ENCODE results near the gene OR10G3. TPM values are rescaled to one million over a fixed set of nuclear protein-coding genes. Genes with fewer than 3 reads are reported as not detected.
A peak's percentile ranks its signal among the peaks of the same experiment; 100 is the strongest.
"Not testable (repeated sequence)": the region's sequence is repeated elsewhere in the genome, so short reads cannot be mapped to it uniquely, and the experiment has no call there.

Gene OR10G3, protein sequence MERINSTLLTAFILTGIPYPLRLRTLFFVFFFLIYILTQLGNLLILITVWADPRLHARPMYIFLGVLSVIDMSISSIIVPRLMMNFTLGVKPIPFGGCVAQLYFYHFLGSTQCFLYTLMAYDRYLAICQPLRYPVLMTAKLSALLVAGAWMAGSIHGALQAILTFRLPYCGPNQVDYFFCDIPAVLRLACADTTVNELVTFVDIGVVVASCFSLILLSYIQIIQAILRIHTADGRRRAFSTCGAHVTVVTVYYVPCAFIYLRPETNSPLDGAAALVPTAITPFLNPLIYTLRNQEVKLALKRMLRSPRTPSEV
- total RNA-seq = not detected in 2 replicates

GRCh38 chr14:21579976-21580375, at the start of gene OR10G3:
TSS of gene OR10G3 (minus strand) at chr14:21580076. CDS start at chr14:21570744, 9,332 bp downstream.
- no peak for DNase-seq (ENCODE audit: low read depth in 2 of 2)

DNA sequence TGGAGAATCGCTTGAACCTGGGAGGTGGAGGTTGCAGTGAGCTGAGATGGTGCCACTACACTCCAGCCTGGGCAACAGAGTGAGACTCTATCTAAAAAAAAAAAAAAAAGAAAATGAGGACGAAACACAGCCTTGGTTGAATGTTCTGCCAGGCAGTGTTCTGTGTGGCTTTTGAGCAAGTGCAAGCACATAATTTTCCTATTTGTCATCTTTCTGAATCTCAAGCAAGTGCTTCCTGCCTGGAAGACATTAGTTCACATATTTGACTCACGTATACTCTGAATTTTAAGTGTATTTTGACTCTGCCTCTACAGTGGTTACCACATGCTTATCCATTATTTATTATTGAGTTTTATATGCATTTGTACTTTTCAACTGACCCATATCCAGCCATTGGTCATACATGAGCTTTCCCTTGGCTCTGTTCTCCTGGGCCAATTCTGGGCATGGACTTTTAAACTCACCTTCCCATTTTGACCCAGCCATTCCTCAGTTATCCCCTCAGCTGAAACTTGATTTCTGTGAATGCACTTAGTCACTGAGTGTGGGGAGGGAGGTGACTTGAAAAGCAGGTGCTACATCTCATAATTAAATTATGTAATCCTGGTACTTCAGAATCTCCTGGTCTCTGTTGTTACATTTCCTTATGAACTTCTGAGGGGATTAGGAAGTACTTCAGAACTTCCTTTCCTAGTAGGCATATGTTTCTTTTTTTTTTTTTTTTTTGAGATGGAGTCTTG, 46.8 kb upstream of the OR10G3 start:
- DNase-seq (ENCODE audit: low read depth in 2 of 2) = peak in 1 of 2 donors; percentile 27

GRCh38 chr14:21617614-21618013, 37.7 kb upstream of the OR10G3 start:
- no peak for DNase-seq (ENCODE audit: low read depth in 2 of 2)

DNA sequence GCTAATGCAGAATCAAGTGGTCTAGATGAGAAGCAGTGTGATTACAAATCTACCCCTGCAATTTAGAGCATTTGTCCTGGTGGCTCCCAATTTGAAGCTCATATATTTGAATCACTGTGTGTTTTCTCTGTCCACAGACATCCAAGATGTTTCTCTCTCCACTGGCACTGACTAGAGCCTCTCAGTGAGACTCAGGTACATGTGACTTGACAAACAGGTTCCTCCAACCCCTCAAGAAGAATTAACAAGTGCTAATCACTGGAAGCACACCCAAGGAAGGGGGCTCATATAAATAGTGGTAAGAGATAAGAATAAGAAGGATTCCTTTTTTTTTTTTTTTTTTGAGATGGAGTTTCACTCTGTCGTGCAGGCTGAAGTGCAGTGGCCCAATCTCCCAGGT, 34.4 kb upstream of the OR10G3 start:
- no peak for DNase-seq (ENCODE audit: low read depth in 2 of 2)

- no peak for DNase-seq (ENCODE audit: low read depth in 2 of 2)
Measured at GRCh38 chr14:21612324-21612723, 32.4 kb upstream of the OR10G3 start.

DNA sequence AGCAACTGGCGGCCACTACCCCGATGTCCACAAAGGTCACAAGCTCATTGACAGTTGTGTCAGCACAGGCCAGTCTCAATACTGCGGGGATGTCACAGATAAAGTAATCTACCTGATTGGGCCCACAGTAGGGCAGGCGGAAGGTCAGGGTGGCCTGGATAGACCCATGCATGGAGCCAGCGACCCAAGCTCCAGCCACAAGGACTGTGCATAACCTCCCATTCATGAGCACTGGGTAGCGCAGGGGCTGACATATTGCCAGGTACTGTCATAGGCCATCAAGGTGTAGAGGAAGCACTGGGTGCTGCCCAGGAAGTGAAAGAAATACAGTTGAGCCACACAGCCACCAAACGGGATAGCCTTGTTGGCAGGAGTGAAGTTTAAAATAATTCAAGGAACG, 22.3 kb upstream of the OR10G3 start:
- DNase-seq (ENCODE audit: low read depth in 2 of 2) = not testable (repeated sequence)

DNA sequence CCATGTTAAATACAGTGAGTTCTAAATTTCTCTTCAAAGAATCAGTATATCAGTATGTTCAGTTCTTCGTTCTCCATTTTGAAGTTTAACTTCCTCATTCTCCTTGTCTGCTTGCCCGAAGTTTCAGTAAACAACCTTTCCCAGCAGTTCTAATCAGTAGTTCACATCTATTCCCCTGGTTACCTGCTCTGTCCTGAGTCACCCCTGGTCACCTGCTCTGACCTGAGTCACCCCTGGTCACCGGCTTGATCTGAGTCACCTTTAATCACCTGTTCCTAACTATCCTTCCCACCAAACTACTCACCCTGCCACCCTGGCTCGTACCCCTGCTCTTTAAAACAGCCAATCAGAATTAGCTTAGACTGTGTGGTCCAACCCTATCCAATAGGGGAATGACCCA, 9.4 kb upstream of the OR10G3 start:
- DNase-seq (ENCODE audit: low read depth in 2 of 2) = no peak

DNA sequence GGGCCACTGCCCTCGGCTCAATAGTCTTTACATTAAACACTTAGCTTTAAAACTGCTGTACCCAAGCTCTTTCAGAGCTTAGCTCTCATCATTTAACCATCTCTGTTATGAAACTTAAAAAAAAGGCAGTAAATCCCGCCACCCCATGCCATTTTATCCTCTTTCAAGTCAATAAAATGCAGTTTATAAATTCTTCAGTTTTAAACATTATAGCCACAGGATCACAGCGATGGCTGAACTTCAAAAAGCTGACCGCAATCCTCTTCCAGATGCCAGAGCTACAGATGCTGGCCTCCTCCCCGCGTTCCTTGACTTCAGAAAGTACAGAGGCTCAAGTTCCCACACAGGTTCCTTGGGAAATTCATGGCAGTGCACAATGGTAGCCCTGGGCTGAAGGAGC, 4.2 kb downstream of the OR10G3 start:
- DNase-seq (ENCODE audit: low read depth in 2 of 2) = no peak

DNA sequence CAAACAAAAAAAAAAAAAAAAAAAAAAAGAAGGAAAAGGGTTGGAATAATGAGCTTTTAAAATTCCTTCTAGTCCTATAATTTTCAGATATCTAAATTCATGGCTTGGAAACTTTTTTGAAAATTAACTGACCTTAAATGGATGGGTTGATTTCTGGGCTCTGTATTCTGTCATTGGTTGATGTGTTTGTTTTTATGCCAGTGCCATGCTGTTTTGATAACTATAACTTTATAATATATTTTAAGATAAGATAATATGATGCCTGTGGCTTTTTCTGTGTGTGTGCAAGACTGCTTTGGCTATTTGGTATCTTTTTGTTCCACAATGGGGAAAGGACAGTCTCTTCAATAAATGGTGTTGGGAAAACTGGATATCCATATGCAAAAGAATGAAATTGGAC, 7.3 kb downstream of the OR10G3 start:
- no peak for DNase-seq (ENCODE audit: low read depth in 2 of 2)

DNA sequence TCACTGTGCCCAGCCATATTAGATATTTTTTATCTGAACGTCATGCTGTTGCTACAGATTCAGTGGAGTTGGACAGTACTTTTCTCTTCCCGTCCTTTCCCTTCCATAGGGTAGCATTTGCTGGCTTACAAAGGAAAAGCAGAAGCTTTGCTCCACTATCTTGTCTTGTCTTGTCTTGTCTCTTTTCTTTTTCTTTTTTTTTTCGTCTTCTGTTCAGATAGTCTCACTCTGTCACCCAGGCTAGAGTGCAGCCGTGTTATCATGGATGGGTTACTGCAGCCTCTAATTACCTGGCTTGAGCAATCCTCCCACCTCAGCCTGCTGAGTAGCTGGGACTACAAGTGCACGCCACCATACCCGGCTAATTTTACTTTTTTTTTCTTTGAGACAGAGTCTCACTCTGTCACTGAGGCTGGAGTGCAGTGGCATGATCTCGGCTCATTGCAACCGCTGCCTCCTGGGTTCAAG, 21.1 kb downstream of the OR10G3 start:
- DNase-seq (ENCODE audit: low read depth in 2 of 2) = no peak

DNA sequence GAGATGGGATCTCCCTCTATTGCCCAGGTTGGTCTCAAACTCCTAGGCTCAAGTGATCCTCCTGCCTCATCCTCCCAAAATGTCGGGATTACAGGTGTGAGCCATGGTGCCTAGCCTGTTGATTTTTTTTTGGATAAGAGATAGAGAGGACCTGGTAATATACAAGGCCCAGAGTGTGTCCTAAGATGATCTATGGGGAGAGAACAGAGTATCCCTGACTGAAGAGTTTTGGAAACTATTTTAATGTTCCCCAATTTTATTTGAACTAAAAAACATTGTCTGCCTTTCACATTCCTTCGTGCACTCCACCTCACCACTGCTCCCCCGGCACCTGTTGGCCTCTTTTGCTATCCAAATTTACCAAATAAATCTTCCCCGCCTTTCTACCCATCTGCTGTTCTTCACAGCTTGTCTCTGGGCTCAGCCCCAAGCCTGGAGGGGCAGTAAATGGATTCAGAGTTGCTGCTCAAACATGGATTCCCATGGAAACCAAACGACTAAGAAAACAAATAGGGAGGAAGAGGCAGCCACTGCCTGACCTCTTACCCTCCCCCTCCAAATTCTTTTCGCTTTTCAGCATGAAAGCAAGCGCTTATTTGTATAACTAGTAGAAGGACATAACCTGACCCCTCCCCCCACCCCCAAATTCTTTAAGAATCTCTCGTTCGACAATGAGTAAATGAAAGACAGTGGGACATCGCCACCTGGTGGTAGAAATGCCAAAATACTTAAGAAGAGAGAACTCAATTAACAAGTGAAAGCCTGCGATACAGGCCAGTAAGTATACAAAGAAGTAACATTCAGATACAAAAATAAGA, 22.6 kb downstream of the OR10G3 start:
- DNase-seq (ENCODE audit: low read depth in 2 of 2) = peak; percentile 82 to 87

- DNase-seq (ENCODE audit: low read depth in 2 of 2) = no peak
Measured at GRCh38 chr14:21556378-21557083, 23.3 kb downstream of the OR10G3 start.

DNA sequence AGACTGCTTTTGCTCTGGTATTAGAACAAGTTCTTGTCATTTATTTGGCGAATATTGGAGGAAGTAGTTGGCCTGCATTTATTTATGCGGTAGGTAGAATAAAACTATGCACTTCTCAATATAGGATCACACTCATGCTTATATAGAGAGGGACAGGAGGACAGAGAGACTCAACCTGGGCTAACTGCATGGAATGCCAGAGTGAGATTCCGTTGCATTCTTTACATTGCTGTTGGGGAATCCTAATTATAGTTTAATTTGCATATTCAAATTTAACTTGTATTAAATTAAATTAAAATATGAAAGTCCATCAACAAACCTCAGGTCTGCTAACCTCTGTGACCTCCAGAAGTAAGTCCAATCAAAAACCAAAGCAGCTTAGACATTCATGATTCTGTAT, 26.6 kb downstream of the OR10G3 start:
- no peak for DNase-seq (ENCODE audit: low read depth in 2 of 2)

- not testable (repeated sequence) for DNase-seq (ENCODE audit: low read depth in 2 of 2)
Measured at GRCh38 chr14:21544588-21544987, 35.3 kb downstream of the OR10G3 start.

DNA sequence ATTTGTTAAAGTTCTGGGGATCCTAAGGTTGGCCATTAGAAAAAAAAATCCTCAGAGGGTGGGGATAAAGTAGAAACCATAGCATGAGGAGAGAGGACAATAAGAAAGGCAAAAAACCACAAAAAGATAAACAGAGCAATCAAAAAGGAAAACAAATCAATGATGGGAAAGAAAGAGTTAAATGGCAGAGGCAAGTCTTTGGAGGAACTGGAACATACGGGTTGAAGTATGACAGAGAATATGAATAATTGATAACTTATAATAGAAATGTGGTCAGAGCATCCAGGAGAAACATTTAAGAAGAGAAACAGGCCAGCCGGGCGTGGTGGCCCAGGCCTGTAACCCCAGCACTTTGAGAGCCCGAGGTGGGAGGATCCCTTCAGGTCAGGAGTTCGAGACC, 35.9 kb downstream of the OR10G3 start:
- DNase-seq (ENCODE audit: low read depth in 2 of 2) = no peak

DNA sequence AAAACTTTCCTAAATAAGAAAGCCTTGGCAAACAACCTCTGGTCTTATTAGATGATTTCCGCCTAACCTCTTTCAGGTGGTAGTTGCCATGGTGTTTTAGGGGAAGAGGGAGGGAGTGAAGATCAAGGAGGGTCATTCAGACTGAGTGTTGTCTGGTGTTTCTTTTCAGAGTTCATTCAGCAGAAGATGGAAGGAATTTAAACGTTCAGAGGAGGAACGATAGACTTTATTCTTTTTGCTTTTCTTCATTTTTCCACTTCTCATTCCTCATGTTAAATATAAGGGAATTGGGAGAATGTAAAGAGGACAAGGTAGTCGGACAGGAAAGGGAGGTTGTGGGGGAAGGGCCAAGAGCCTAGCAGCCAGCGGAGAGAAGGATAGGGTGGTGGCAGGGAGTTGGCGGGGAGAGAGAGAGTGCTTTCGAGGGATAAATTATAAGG, 36.3 kb downstream of the OR10G3 start:
- no peak for DNase-seq (ENCODE audit: low read depth in 2 of 2)

- DNase-seq (ENCODE audit: low read depth in 2 of 2) = no peak
Measured at GRCh38 chr14:21541413-21542074, 38.3 kb downstream of the OR10G3 start.

GRCh38 chr14:21539189-21539940, 40.5 kb downstream of the OR10G3 start:
- DNase-seq (ENCODE audit: low read depth in 2 of 2) = no peak

DNA sequence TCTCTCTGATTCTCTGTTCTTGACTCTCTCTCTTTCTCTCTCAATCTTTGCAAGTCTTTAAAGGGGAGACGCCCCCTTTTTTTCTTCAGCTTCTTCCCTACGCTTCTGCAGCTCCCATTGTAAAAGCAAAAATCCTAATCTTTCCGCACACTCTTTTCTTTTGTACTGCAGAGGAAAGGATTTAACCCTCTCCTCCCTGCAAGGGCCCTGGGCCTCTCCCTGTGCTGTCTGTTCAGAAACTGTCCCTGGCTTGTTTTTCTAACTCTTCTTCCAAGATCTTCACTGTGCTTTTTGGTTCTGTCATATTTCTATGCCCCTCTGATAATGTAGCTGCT, 42.8 kb downstream of the OR10G3 start:
- DNase-seq (ENCODE audit: low read depth in 2 of 2) = no peak

DNA sequence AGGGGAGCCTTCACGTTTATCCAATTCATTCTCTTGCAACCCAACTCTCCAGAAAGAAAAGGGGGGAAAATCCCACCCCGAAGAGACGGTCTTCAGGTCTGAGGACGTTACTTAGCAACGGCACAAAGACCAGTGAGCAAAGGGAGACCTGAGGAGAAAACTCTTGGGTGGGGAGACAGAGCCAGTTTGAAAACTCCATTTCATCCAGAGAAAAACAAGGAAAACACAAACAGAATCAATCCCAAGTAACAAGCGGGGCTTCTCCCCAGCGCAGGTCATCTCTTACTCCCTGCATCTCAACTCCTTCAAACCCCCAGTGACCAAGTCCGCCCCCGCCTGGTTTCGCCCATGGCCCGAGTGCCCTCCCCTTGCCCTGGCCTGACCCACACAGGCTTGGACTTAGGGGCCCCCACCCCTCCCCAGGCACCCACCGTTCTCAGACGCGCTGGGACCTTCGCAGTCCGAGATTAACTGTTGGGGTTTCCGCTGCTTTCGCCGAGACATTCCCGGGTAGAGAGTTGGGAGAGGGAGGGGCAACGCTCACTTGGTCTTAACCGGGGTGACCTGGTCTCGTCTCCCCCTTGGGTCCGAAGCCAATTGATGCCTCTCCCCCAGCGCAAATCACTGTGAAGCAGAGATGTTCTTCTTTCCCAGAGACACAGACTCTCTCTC, 43.3 kb downstream of the OR10G3 start:
- no peak for DNase-seq (ENCODE audit: low read depth in 2 of 2)
